ENCODE results near the gene GPR35. TPM values are rescaled to one million over a fixed set of nuclear protein-coding genes. Genes with fewer than 3 reads are reported as not detected.
"Not testable (repeated sequence)": the region's sequence is repeated elsewhere in the genome, so short reads cannot be mapped to it uniquely, and the experiment has no call there.

Gene GPR35
- total RNA-seq, 1 donor from 2014 or later = 1.5 TPM

GRCh38 chr2:240650254-240650965 is 25.1 kb downstream of the GPR35 start:
- H3K9me3 Mint-ChIP-seq (ENCODE audit: unreplicated experiment) = peaks cover 6% of the 10 kb centered on the region
- H3K27ac Mint-ChIP-seq (ENCODE audit: unreplicated experiment) = no peak overlapping the region
- no peak for DNase-seq
- H3K27me3 Mint-ChIP-seq (ENCODE audit: unreplicated experiment) = peaks cover 11% of the 10 kb centered on the region
- peaks cover 5% of the 10 kb centered on the region for H3K36me3 Mint-ChIP-seq (ENCODE audit: unreplicated experiment)
- peaks cover 6% of the 10 kb centered on the region for H3K4me1 Mint-ChIP-seq (ENCODE audit: low read depth, unreplicated experiment)
- no peak overlapping the region for H3K4me3 Mint-ChIP-seq (ENCODE audit: unreplicated experiment)
- TF ChIP-seq CTCF (IDR thresholded peaks at IDR 0.05; ENCODE audit: partially characterized antibody, unreplicated experiment) = no peak

- H3K4me1 Mint-ChIP-seq (ENCODE audit: low read depth, unreplicated experiment) = peaks cover 6% of the 10 kb centered on the region
- no peak for TF ChIP-seq CTCF (IDR thresholded peaks at IDR 0.05; ENCODE audit: partially characterized antibody, unreplicated experiment)
- H3K4me3 Mint-ChIP-seq (ENCODE audit: unreplicated experiment) = no peak overlapping the region
- peaks cover 11% of the 10 kb centered on the region for H3K27me3 Mint-ChIP-seq (ENCODE audit: unreplicated experiment)
- no peak overlapping the region for H3K27ac Mint-ChIP-seq (ENCODE audit: unreplicated experiment)
- peaks cover 5% of the 10 kb centered on the region for H3K36me3 Mint-ChIP-seq (ENCODE audit: unreplicated experiment)
- H3K9me3 Mint-ChIP-seq (ENCODE audit: unreplicated experiment) = peaks cover 2% of the 10 kb centered on the region
- no peak for DNase-seq
These were observed 25.9 kb downstream of the GPR35 start for GRCh38 chr2:240651185-240651584.

GRCh38 chr2:240655931-240656886 is 30.9 kb downstream of the GPR35 start:
- no peak overlapping the region for H3K27ac Mint-ChIP-seq (ENCODE audit: unreplicated experiment)
- H3K4me3 Mint-ChIP-seq (ENCODE audit: unreplicated experiment) = no peak overlapping the region

GRCh38 chr2:240659883-240660282 is 34.6 kb downstream of the GPR35 start:
- DNase-seq; H3K4me1 Mint-ChIP-seq (ENCODE audit: low read depth, unreplicated experiment); H3K9me3 Mint-ChIP-seq (ENCODE audit: unreplicated experiment); H3K4me3 Mint-ChIP-seq (ENCODE audit: unreplicated experiment); H3K27ac Mint-ChIP-seq (ENCODE audit: unreplicated experiment); H3K36me3 Mint-ChIP-seq (ENCODE audit: unreplicated experiment); H3K27me3 Mint-ChIP-seq (ENCODE audit: unreplicated experiment): not testable (repeated sequence)

More at GRCh38 chr2:240655931-240656886, 30.9 kb downstream of the GPR35 start:
- H3K27me3 Mint-ChIP-seq (ENCODE audit: unreplicated experiment) = peaks cover 4% of the 10 kb centered on the region
- DNase-seq = no peak
- peaks cover 2% of the 10 kb centered on the region for H3K9me3 Mint-ChIP-seq (ENCODE audit: unreplicated experiment)
- TF ChIP-seq CTCF (IDR thresholded peaks at IDR 0.05; ENCODE audit: partially characterized antibody, unreplicated experiment) = no peak
- peaks cover 5% of the 10 kb centered on the region for H3K36me3 Mint-ChIP-seq (ENCODE audit: unreplicated experiment)
- H3K4me1 Mint-ChIP-seq (ENCODE audit: low read depth, unreplicated experiment) = no peaks in the 10 kb centered on the region

GRCh38 chr2:240662681-240663080 is 37.4 kb downstream of the GPR35 start:
- no peak for TF ChIP-seq CTCF (IDR thresholded peaks at IDR 0.05; ENCODE audit: partially characterized antibody, unreplicated experiment)
- Mint-ChIP-seq H3K4me3 (ENCODE audit: unreplicated experiment) (no peak overlapping the region), H3K9me3 (ENCODE audit: unreplicated experiment) (peaks cover 4% of the 10 kb centered on the region), H3K36me3 (ENCODE audit: unreplicated experiment) (no peaks in the 10 kb centered on the region), H3K4me1 (ENCODE audit: low read depth, unreplicated experiment) (no peaks in the 10 kb centered on the region), H3K27me3 (ENCODE audit: unreplicated experiment) (peaks cover 2% of the 10 kb centered on the region), H3K27ac (ENCODE audit: unreplicated experiment) (no peak overlapping the region)
- no peak for DNase-seq
